H1 (cell line): Measurements from ENCODE around the gene NPTX1. TPM values are rescaled to one million over a fixed set of nuclear protein-coding genes. Genes with fewer than 3 reads are reported as not detected.

ENCODE experiments used
- CTCF ChIA-PET: fragments of 300-600 bp; sonication (Branson Sonifier 250); formaldehyde crosslinking; loops from one replicate; lab custom pipeline; 2021; ENCODE audit not compliant: partially characterized antibody; lab: Charles Lee
- POLR2A ChIA-PET: fragments of 300-600 bp; sonication (Branson Sonifier 250); formaldehyde crosslinking; loops from one replicate; lab custom pipeline; 2021; ENCODE audit warnings: inconsistent platforms; ENCODE audit not compliant: partially characterized antibody; lab: Charles Lee
- DNase-seq, 2 experiments: peaks; one replicate each; pipeline versions ENCODE4 v3.0.0 to v3.0.0-alpha.2; 2010 to 2022; ENCODE audit warnings: low spot score in 2 of 2, low read depth in 1 of 2, mixed read lengths in 1 of 2
- FAIRE-seq: peaks from 2 replicates; lab custom pipeline; 2011; peaks lifted over from hg19 to GRCh38; lab: Jason Lieb, UNC
- H2AFZ ChIP-seq: 2 replicates; pipeline ENCODE4 v1.8.1; 2012; ENCODE audit warnings: low read length, inconsistent platforms
- H2AK5ac ChIP-seq: 2 replicates; pipeline ENCODE4 v1.6.1; 2013; ENCODE audit warnings: low read depth, low read length
- H2BK120ac ChIP-seq: replicated peaks from 2 replicates; pipeline ENCODE3; 2013; ENCODE audit warnings: low read depth, low read length, inconsistent platforms
- H2BK12ac ChIP-seq: 2 replicates; pipeline ENCODE4 v1.6.1; 2013; ENCODE audit warnings: low read depth, low read length
- H2BK15ac ChIP-seq: 2 replicates; pipeline ENCODE4 v1.6.1; 2013; ENCODE audit warnings: low read length
- H2BK20ac ChIP-seq: 2 replicates; pipeline ENCODE4 v1.6.1; 2013; ENCODE audit warnings: low read length
- H2BK5ac ChIP-seq: 2 replicates; pipeline ENCODE4 v1.6.1; 2013; ENCODE audit warnings: low read depth, low read length
- H3K14ac ChIP-seq: 2 replicates; pipeline ENCODE4 v1.6.1; 2013; ENCODE audit warnings: inconsistent platforms; ENCODE audit not compliant: insufficient read length
- H3K18ac ChIP-seq: 2 replicates; pipeline ENCODE4 v1.6.1; 2013; ENCODE audit warnings: low read length; ENCODE audit errors: extremely low read depth
- H3K23ac ChIP-seq: 2 replicates; pipeline ENCODE4 v1.6.1; 2013; ENCODE audit warnings: inconsistent platforms; ENCODE audit not compliant: insufficient read length
- H3K23me2 ChIP-seq: 2 replicates; pipeline ENCODE4 v1.6.1; 2013; ENCODE audit warnings: low read depth, low read length
- H3K27ac ChIP-seq: 2 replicates; pipeline ENCODE4 v1.6.1; 2011; ENCODE audit warnings: low read depth, low read length, inconsistent platforms
- H3K27me3 ChIP-seq, 4 experiments: replicated peaks in 1 of 4; 1 replicate in 1 of 4; 2 replicates in 3 of 4; pipeline versions ENCODE4 v1.6.1 to v1.8.1; 2011 to 2013; ENCODE audit warnings: low read length in 3 of 4, mild to moderate bottlenecking in 3 of 4, inconsistent platforms in 2 of 4, mixed read lengths in 2 of 4, moderate library complexity in 1 of 4; ENCODE audit not compliant: control insufficient read depth in 3 of 4, insufficient read depth in 3 of 4; ENCODE audit errors: extremely low read depth in 1 of 4
- H3K36me3 ChIP-seq, 4 experiments: 2 replicates each; pipeline versions ENCODE4 v1.6.1 to v1.8.1; 2011 to 2013; ENCODE audit warnings: mild to moderate bottlenecking in 4 of 4, low read length in 3 of 4, moderate library complexity in 2 of 4, control low read depth in 1 of 4, inconsistent platforms in 1 of 4; ENCODE audit not compliant: insufficient read depth in 4 of 4, control insufficient read depth in 2 of 4
- H3K4ac ChIP-seq: replicated peaks from 2 replicates; pipeline ENCODE3; 2013; ENCODE audit warnings: low read length, low read depth, mixed read lengths, inconsistent platforms; ENCODE audit not compliant: insufficient read length
- H3K4me1 ChIP-seq, 4 experiments: replicated peaks in 1 of 4; 1 replicate in 1 of 4; 2 replicates in 3 of 4; pipeline versions ENCODE4 v1.6.1 to v1.8.1; 2011 to 2013; ENCODE audit warnings: low read length in 3 of 4, inconsistent platforms in 2 of 4, mixed read lengths in 1 of 4; ENCODE audit not compliant: insufficient read depth in 4 of 4, control insufficient read depth in 3 of 4
- H3K4me2 ChIP-seq, 2 experiments: 2 replicates each; pipeline versions ENCODE4 v1.6.1 to v1.8.1; 2011 to 2013; ENCODE audit warnings: low read depth in 2 of 2, low read length in 2 of 2, control low read depth in 1 of 2, inconsistent platforms in 1 of 2, mild to moderate bottlenecking in 1 of 2; ENCODE audit not compliant: insufficient read depth in 1 of 2
- H3K4me3 ChIP-seq, 4 experiments: fragments of 200-600, 300-600 bp in 1 of 4; sonication (generic), shearing (Covaris generic), sonication (Bioruptor Twin) in 1 of 4; 2 replicates each; pipeline versions ENCODE4 v1.5.1 to v1.8.1; 2011 to 2016; ENCODE audit warnings: low read length in 4 of 4, low read depth in 3 of 4, control low read depth in 2 of 4, inconsistent platforms in 2 of 4, mild to moderate bottlenecking in 2 of 4, mixed read lengths in 1 of 4, moderate library complexity in 1 of 4; ENCODE audit not compliant: insufficient read depth in 2 of 4; ENCODE audit errors: extremely low read depth in 1 of 4
- H3K56ac ChIP-seq: replicated peaks from 2 replicates; pipeline ENCODE3; 2013; ENCODE audit warnings: low read depth, mild to moderate bottlenecking, mixed read lengths, low read length, inconsistent platforms; ENCODE audit not compliant: insufficient read length
- H3K79me1 ChIP-seq: 2 replicates; pipeline ENCODE4 v1.6.1; 2013; ENCODE audit warnings: low read depth, low read length, control low read depth
- H3K79me2 ChIP-seq, 2 experiments: 2 replicates each; pipeline versions ENCODE4 v1.6.1 to v1.8.1; 2012 to 2013; ENCODE audit warnings: low read length in 2 of 2, mild to moderate bottlenecking in 2 of 2, inconsistent platforms in 1 of 2; ENCODE audit not compliant: insufficient read depth in 2 of 2, control insufficient read depth in 1 of 2
- H3K9ac ChIP-seq, 4 experiments: replicated peaks in 1 of 4; 1 replicate in 1 of 4; 2 replicates in 3 of 4; pipeline versions ENCODE4 v1.6.1 to v1.8.1; 2011 to 2013; ENCODE audit warnings: low read depth in 3 of 4, low read length in 3 of 4, control low read depth in 2 of 4, mild to moderate bottlenecking in 2 of 4, moderate library complexity in 2 of 4, inconsistent platforms in 1 of 4; ENCODE audit errors: extremely low read depth in 1 of 4
- H3K9me3 ChIP-seq, 2 experiments: 2 replicates each; pipeline versions ENCODE4 v1.6.1 to v1.8.1; 2012 to 2013; ENCODE audit warnings: mild to moderate bottlenecking in 2 of 2, moderate library complexity in 2 of 2, control low read depth in 1 of 2, inconsistent platforms in 1 of 2, low read depth in 1 of 2, low read length in 1 of 2, mixed read lengths in 1 of 2; ENCODE audit not compliant: insufficient read depth in 2 of 2
- H4K20me1 ChIP-seq, 2 experiments: replicated peaks in 1 of 2; 2 replicates each; pipeline versions ENCODE3 to v1.8.1; 2011 to 2013; ENCODE audit warnings: inconsistent platforms in 2 of 2, low read length in 2 of 2, mild to moderate bottlenecking in 1 of 2; ENCODE audit not compliant: insufficient read depth in 2 of 2, control insufficient read depth in 1 of 2
- H4K5ac ChIP-seq: 2 replicates; pipeline ENCODE4 v1.6.1; 2013; ENCODE audit warnings: low read length, low read depth, mixed read lengths, inconsistent platforms; ENCODE audit not compliant: insufficient read length
- H4K8ac ChIP-seq: 2 replicates; pipeline ENCODE4 v1.8.0; 2013; ENCODE audit warnings: mild to moderate bottlenecking, moderate library complexity, low read length, inconsistent platforms; ENCODE audit not compliant: insufficient read depth; ENCODE audit errors: extremely low read depth
- H4K91ac ChIP-seq: replicated peaks from 2 replicates; pipeline ENCODE3; 2013; ENCODE audit warnings: low read length, mixed read lengths, inconsistent platforms; ENCODE audit not compliant: insufficient read length
- BACH1 ChIP-seq: IDR thresholded peaks from 2 replicates; pipeline ENCODE4 v1.6.1; 2012; ENCODE audit warnings: low read length, improper control_type of control experiment
- BCL11A ChIP-seq, 2 experiments: IDR thresholded peaks; one replicate each; pipeline ENCODE4 v1.6.1; 2011; ENCODE audit warnings: low read depth in 2 of 2, low read length in 2 of 2, mild to moderate bottlenecking in 2 of 2
- KDM4A ChIP-seq: IDR thresholded peaks from one replicate; pipeline ENCODE4 v1.7.1; 2012; ENCODE audit warnings: low read depth, mild to moderate bottlenecking, moderate library complexity, low read length, inconsistent platforms; ENCODE audit not compliant: severe bottlenecking
- POLR2A ChIP-seq, 2 experiments: IDR thresholded peaks; 1 replicate in 1 of 2; 2 replicates in 1 of 2; pipeline ENCODE4 v1.6.1; 2011; ENCODE audit warnings: low read depth in 2 of 2, low read length in 2 of 2, mild to moderate bottlenecking in 2 of 2; ENCODE audit errors: control extremely low read depth in 1 of 2
- SIX5 ChIP-seq: IDR thresholded peaks from 2 replicates; pipeline ENCODE4 v1.6.1; 2011; ENCODE audit warnings: mild to moderate bottlenecking, low read depth, low read length
- SP4 ChIP-seq: IDR thresholded peaks from 2 replicates; pipeline ENCODE4 v1.6.1; 2012; ENCODE audit warnings: low read length, inconsistent platforms
- WGBS, 2 experiments: shearing (Covaris generic) in 1 of 2; methylation state at CpG; one replicate each; pipeline versions ENCODE4 v1.1.6 to v1.1.7; 2013 to 2015; ENCODE audit warnings: low lambda C conversion rate in 2 of 2, mixed read lengths in 2 of 2, inconsistent platforms in 1 of 2, low coverage in 1 of 2, missing lambda C conversion rate in 1 of 2; ENCODE audit not compliant: insufficient replicate concordance in 2 of 2, insufficient coverage in 1 of 2, insufficient read length in 1 of 2; ENCODE audit errors: extremely low coverage in 1 of 2, missing lambda C conversion rate in 1 of 2; 5-methylcytosine and 5-hydroxymethylcytosine counted together
- polyA plus RNA-seq, 7 experiments: library from polyadenylated mRNA; depleted of rRNA in 3 of 7; stranded (reverse) in 5 of 7; unstranded in 2 of 7; fragments of >200 nt in 5 of 7; fragments of 200-250 nt in 2 of 7; gene quantifications; 1 replicate in 5 of 7; 2 replicates in 1 of 7; 4 replicates in 1 of 7; pipeline versions ENCODE4 v1.2.1 to v1.2.3, GENCODE V29; 2011 to 2013; ENCODE audit warnings: missing spikeins in 2 of 7, mixed read lengths in 2 of 7
- total RNA-seq: library from RNA; stranded (reverse); fragmentation: NEBNext Ultra II Directional; extraction: Animal tissue kit (Norgen Biotek cat#: 25700); gene quantifications from 2 replicates; pipeline ENCODE4 v1.2.1, GENCODE V29; 2021
- TF ChIP-seq, protein P1 (sequence below): IDR thresholded peaks from 2 replicates; pipeline ENCODE4 v1.6.1; 2012; ENCODE audit warnings: low read length, inconsistent platforms
- TF ChIP-seq, protein P2 (sequence below): IDR thresholded peaks from 2 replicates; pipeline ENCODE4 v1.6.1; 2012; ENCODE audit warnings: inconsistent platforms

Gene NPTX1
- total and polyA plus RNA-seq, 2 of the 8 experiments (the other 6 are each of a cell fraction or from before 2014, with no cell fraction given): 12.0 to 17.9 TPM

DNA sequence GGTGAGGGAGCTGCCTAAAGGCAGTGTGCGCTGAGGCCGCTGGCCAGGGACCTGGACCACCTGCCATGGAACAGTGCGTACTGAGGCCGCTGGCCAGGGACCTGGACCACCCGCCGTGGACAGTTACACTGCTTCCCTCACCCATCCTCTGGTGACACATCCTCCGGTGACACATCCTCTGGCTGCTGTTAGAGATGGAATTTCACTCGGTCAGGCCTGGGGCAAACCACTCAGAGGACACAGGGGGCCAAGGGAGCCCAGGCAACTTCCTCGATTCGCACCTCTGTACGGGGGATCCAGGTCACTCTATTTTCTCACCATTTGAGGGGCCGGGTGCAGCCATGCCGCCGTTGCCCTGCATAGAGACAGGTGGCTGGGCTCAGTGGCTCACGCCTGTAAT, 35.8 kb upstream of the NPTX1 start:
- Histone ChIP-seq H2BK12ac (no peak overlapping the region), H3K23me2 (peaks cover 10% of the 10 kb centered on the region; the same call in 1 of the 2 replicates), H3K79me2 (no peaks in the 10 kb centered on the region), H2AFZ (no peak overlapping the region), H2BK20ac (no peak overlapping the region), H4K8ac (no peak overlapping the region; the same call in 1 of the 2 replicates), H3K4ac (peak overlapping the region; percentile 23), H2BK15ac (no peak overlapping the region), H3K27ac (no peak overlapping the region), H4K91ac (no peak overlapping the region), H2BK120ac (no peak overlapping the region), H3K4me1 (peaks cover 0 to 2% (median 1%) of the 10 kb centered on the region in 4 experiments; a peak in 3 of 7 replicates), H4K5ac (no peak overlapping the region), H2BK5ac (no peak overlapping the region), H3K27me3 (peaks cover 0 to 8% (median 3%) of the 10 kb centered on the region in 4 experiments; a peak in 4 of 7 replicates), H3K4me2 (no peak overlapping the region; a peak in 1 of 4 replicates), H3K23ac (no peak overlapping the region), H2AK5ac (no peak overlapping the region), H3K9me3 (no peaks in the 10 kb centered on the region), H3K36me3 (no peaks in the 10 kb centered on the region), H3K79me1 (no peaks in the 10 kb centered on the region), H3K18ac (no peak overlapping the region), H3K14ac (no peak overlapping the region), H4K20me1 (peaks cover 0 to 9% of the 10 kb centered on the region in 2 experiments), H3K9ac (no peak overlapping the region), H3K4me3 (no peak overlapping the region), H3K56ac (no peak overlapping the region)
- CTCF ChIA-PET: interaction anchor here (0.6 to 2.6 kb wide), 12 partner anchors 8 to 458 kb away, joined by 3 to 12 read pairs (median 4); partner anchors contain the start of gene NPTX1
- no peak for FAIRE-seq
- POLR2A ChIA-PET: interaction anchor here (1.2 kb wide), 1 partner anchor 11 kb away, joined by 3 read pairs; no protein-coding TSS in a partner anchor
- no peak for TF ChIP-seq BCL11A (IDR thresholded peaks at IDR 0.05; ENCODE audit: low read depth in 2 of 2, low read length in 2 of 2)
- no peak for TF ChIP-seq KDM4A
- no peak for TF ChIP-seq SIX5
- TF ChIP-seq BACH1: no peak
- TF ChIP-seq SP4: no peak
- TF ChIP-seq POLR2A (IDR thresholded peaks at IDR 0.05; ENCODE audit: control extremely low read depth in 1 of 2, low read depth in 2 of 2, low read length in 2 of 2): no peak
- TF ChIP-seq, protein P1, sequence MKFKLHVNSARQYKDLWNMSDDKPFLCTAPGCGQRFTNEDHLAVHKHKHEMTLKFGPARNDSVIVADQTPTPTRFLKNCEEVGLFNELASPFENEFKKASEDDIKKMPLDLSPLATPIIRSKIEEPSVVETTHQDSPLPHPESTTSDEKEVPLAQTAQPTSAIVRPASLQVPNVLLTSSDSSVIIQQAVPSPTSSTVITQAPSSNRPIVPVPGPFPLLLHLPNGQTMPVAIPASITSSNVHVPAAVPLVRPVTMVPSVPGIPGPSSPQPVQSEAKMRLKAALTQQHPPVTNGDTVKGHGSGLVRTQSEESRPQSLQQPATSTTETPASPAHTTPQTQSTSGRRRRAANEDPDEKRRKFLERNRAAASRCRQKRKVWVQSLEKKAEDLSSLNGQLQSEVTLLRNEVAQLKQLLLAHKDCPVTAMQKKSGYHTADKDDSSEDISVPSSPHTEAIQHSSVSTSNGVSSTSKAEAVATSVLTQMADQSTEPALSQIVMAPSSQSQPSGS: no peak
- TF ChIP-seq, protein P2, sequence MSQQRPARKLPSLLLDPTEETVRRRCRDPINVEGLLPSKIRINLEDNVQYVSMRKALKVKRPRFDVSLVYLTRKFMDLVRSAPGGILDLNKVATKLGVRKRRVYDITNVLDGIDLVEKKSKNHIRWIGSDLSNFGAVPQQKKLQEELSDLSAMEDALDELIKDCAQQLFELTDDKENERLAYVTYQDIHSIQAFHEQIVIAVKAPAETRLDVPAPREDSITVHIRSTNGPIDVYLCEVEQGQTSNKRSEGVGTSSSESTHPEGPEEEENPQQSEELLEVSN: no peak
- DNase-seq: no peak
- WGBS, 2 experiments: 94% methylated on average over 15 of the region's 15 CpGs; no CpG with 5 or more reads in 1 of the 2 experiments
